ENCODE measurements around the gene VSIG10. TPM values are rescaled to one million over a fixed set of nuclear protein-coding genes. Genes with fewer than 3 reads are reported as not detected.

The VSIG10 gene
- total RNA-seq, 2 experiments from 2014 or later = 9.2 to 9.8 TPM

GRCh38 chr12:118032188-118032587, 71.6 kb downstream of the VSIG10 start:
- no peak for DNase-seq (ENCODE audit: low spot score)
- H3K9me3 ChIP-seq (ENCODE audit: low read length) = no peaks in the 10 kb centered on the region
- H3K36me3 ChIP-seq (ENCODE audit: insufficient read depth, low read length) = peaks cover 99% of the 10 kb centered on the region
- no peak overlapping the region for H3K4me2 ChIP-seq (ENCODE audit: low read length)
- H3K4me3 ChIP-seq (ENCODE audit: low read depth, low read length, poor library complexity, severe bottlenecking) = no peak overlapping the region
- intact Hi-C loops (cut with micrococcal nuclease; ENCODE audit: unreplicated experiment) = loop anchor here (5.0 kb wide), 1 partner anchor 155 kb away; no protein-coding TSS in a partner anchor
- no peak for TF ChIP-seq EZH2phosphoT487 (IDR thresholded peaks at IDR 0.05; ENCODE audit: borderline replicate concordance, low read depth, low read length)
- no peak for TF ChIP-seq CTCF (conservative IDR thresholded peaks at IDR 0.05; ENCODE audit: low read length)
- no peak overlapping the region for H3K27ac ChIP-seq (ENCODE audit: low read depth, low read length, poor library complexity, severe bottlenecking)
- no peaks in the 10 kb centered on the region for H3K79me2 ChIP-seq (ENCODE audit: insufficient read depth, low read depth, low read length)
- BruUV-seq (replicated peaks) = no TSS peak
- H3K4me1 ChIP-seq (ENCODE audit: insufficient read depth, low read length, poor library complexity, severe bottlenecking) = peaks cover 9% of the 10 kb centered on the region
- H4K20me1 ChIP-seq (ENCODE audit: insufficient read depth, low read length) = no peaks in the 10 kb centered on the region
- POLR2A ChIA-PET = no interaction called here
- no peak overlapping the region for H2AFZ ChIP-seq (ENCODE audit: low read length)
- CTCF ChIA-PET (ENCODE audit: unreplicated experiment) = no interaction called here
- H3K9me2 ChIP-seq (ENCODE audit: insufficient read depth, low read length) = no peaks in the 10 kb centered on the region

GRCh38 chr12:118029166-118029565, 74.6 kb downstream of the VSIG10 start:
- H3K4me1 ChIP-seq (ENCODE audit: insufficient read depth, low read length, poor library complexity, severe bottlenecking) = no peaks in the 10 kb centered on the region
- H3K27ac ChIP-seq (ENCODE audit: low read depth, low read length, poor library complexity, severe bottlenecking) = no peak overlapping the region
- no peaks in the 10 kb centered on the region for H3K9me2 ChIP-seq (ENCODE audit: insufficient read depth, low read length)
- no peak overlapping the region for H2AFZ ChIP-seq (ENCODE audit: low read length)
- intact Hi-C loops (cut with micrococcal nuclease; ENCODE audit: unreplicated experiment) = no loop called here
- H3K9me3 ChIP-seq (ENCODE audit: low read length) = no peaks in the 10 kb centered on the region
- peaks cover 99% of the 10 kb centered on the region for H3K36me3 ChIP-seq (ENCODE audit: insufficient read depth, low read length)
- ChIA-PET POLR2A (no interaction called here), CTCF (ENCODE audit: unreplicated experiment) (no interaction called here)
- TF ChIP-seq CTCF (conservative IDR thresholded peaks at IDR 0.05; ENCODE audit: low read length) (no peak), EZH2phosphoT487 (IDR thresholded peaks at IDR 0.05; ENCODE audit: borderline replicate concordance, low read depth, low read length) (no peak)
- no peak for DNase-seq (ENCODE audit: low spot score)
- no TSS peak for BruUV-seq (replicated peaks)
- no peak overlapping the region for H3K4me3 ChIP-seq (ENCODE audit: low read depth, low read length, poor library complexity, severe bottlenecking)
- no peaks in the 10 kb centered on the region for H3K79me2 ChIP-seq (ENCODE audit: insufficient read depth, low read depth, low read length)
- no peak overlapping the region for H3K4me2 ChIP-seq (ENCODE audit: low read length)
- H4K20me1 ChIP-seq (ENCODE audit: insufficient read depth, low read length) = no peaks in the 10 kb centered on the region

- intact Hi-C loops (cut with micrococcal nuclease; ENCODE audit: unreplicated experiment) = no loop called here
- BruUV-seq (replicated peaks) = no TSS peak
- DNase-seq (ENCODE audit: low spot score) = no peak
- peaks cover 95% of the 10 kb centered on the region for H3K36me3 ChIP-seq (ENCODE audit: insufficient read depth, low read length)
- TF ChIP-seq EZH2phosphoT487 (IDR thresholded peaks at IDR 0.05; ENCODE audit: borderline replicate concordance, low read depth, low read length) (no peak), CTCF (conservative IDR thresholded peaks at IDR 0.05; ENCODE audit: low read length) (no peak)
- no peak overlapping the region for H3K4me3 ChIP-seq (ENCODE audit: low read depth, low read length, poor library complexity, severe bottlenecking)
- no peaks in the 10 kb centered on the region for H3K4me1 ChIP-seq (ENCODE audit: insufficient read depth, low read length, poor library complexity, severe bottlenecking)
- no peaks in the 10 kb centered on the region for H3K9me3 ChIP-seq (ENCODE audit: low read length)
- H2AFZ ChIP-seq (ENCODE audit: low read length) = no peak overlapping the region
- H3K9me2 ChIP-seq (ENCODE audit: insufficient read depth, low read length) = no peaks in the 10 kb centered on the region
- no peak overlapping the region for H3K4me2 ChIP-seq (ENCODE audit: low read length)
- H3K79me2 ChIP-seq (ENCODE audit: insufficient read depth, low read depth, low read length) = no peaks in the 10 kb centered on the region
- no peak overlapping the region for H3K27ac ChIP-seq (ENCODE audit: low read depth, low read length, poor library complexity, severe bottlenecking)
- no peaks in the 10 kb centered on the region for H4K20me1 ChIP-seq (ENCODE audit: insufficient read depth, low read length)
- POLR2A ChIA-PET = no interaction called here
- CTCF ChIA-PET (ENCODE audit: unreplicated experiment) = no interaction called here
Measured at GRCh38 chr12:118025168-118025567, 78.6 kb downstream of the VSIG10 start.
